Tibial artery (tissue), 4 donors: ENCODE measurements around the gene C2orf68.
"Not testable (repeated sequence)": the region's sequence is repeated elsewhere in the genome, so short reads cannot be mapped to it uniquely, and the experiment has no call there.

ENCODE experiments used
- DNase-seq, 2 donors: peaks; one replicate each; pipeline ENCODE4 v3.0.0-alpha.2; 2019
- H3K27ac ChIP-seq, 2 donors: fragments of 200-600 bp; sonication (generic) in 1 of 2; 1 replicate in 1 of 2; 2 replicates in 1 of 2; pipeline ENCODE4 v1.5.1; 2018 to 2019; ENCODE audit warnings: mild to moderate bottlenecking in 1 of 2
- H3K27me3 ChIP-seq, 2 donors: fragments of 200-600 bp; sonication (generic) in 1 of 2; one replicate each; pipeline versions ENCODE4 v1.5.1 to v1.6.0; 2016 to 2019
- H3K36me3 ChIP-seq, 3 donors: fragments of 200-600 bp; sonication (generic) in 2 of 3; one replicate each; pipeline ENCODE4 v1.5.1; 2016 to 2019; ENCODE audit warnings: mild to moderate bottlenecking in 2 of 3
- H3K4me1 ChIP-seq, 4 donors: fragments of 200-600 bp; sonication (generic) in 2 of 4; 1 replicate in 3 of 4; 2 replicates in 1 of 4; pipeline ENCODE4 v1.5.1; 2016 to 2019
- H3K4me3 ChIP-seq, 2 donors: fragments of 200-600 bp; sonication (generic) in 1 of 2; 1 replicate in 1 of 2; 2 replicates in 1 of 2; pipeline ENCODE4 v1.5.1; 2018 to 2019; ENCODE audit warnings: mild to moderate bottlenecking in 2 of 2
- H3K9me3 ChIP-seq, 3 donors: fragments of 200-600 bp; sonication (generic) in 1 of 3; one replicate each; pipeline ENCODE4 v1.5.1; 2016 to 2019
- intact Hi-C: fragments of 100-400 bp; cut with DNase I; formaldehyde crosslinking; loops from one replicate; pipeline ENCODE4 v1.15.0; 2023; ENCODE audit warnings: low total_unique reads
- TF ChIP-seq, protein P1 (sequence below), 2 experiments: fragments of 200-600 bp in 1 of 2; fragments of 450-650 bp in 1 of 2; IDR thresholded peaks; one replicate each; pipeline ENCODE4 v1.5.1; 2017 to 2019; ENCODE audit warnings: antibody characterized with exemption in 2 of 2, mild to moderate bottlenecking in 1 of 2, moderate library complexity in 1 of 2

C2orf68 gene

DNA sequence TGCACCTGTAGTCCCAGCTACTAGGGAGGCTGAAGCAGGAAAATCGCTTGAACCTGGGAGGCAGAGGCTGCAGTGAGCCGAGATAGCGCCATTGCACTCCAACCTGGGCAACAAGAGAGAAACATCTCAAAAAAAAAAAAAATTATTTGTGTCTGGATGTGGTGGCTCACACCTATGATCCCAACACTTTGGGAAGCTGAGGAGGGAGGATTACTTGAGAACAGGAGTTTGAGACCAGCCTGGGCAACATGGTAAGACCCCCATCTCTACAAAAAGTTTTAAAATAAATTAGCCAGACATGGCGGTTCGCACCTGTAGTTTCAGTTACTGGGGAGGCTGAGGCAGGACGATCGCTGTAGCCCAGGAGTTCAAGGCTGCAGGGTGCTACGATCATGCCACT is 36.1 kb downstream of the C2orf68 start:
- intact Hi-C loops, result no loop called here
- Histone ChIP-seq H3K4me1 (peaks cover 0 to 23% (median 10%) of the 10 kb centered on the region in 4 donors), H3K9me3 (no peaks in the 10 kb centered on the region), H3K27me3 (no peaks in the 10 kb centered on the region), H3K27ac (no peak overlapping the region), H3K4me3 (no peak overlapping the region), H3K36me3 (no peaks in the 10 kb centered on the region)
- TF ChIP-seq, protein P1, sequence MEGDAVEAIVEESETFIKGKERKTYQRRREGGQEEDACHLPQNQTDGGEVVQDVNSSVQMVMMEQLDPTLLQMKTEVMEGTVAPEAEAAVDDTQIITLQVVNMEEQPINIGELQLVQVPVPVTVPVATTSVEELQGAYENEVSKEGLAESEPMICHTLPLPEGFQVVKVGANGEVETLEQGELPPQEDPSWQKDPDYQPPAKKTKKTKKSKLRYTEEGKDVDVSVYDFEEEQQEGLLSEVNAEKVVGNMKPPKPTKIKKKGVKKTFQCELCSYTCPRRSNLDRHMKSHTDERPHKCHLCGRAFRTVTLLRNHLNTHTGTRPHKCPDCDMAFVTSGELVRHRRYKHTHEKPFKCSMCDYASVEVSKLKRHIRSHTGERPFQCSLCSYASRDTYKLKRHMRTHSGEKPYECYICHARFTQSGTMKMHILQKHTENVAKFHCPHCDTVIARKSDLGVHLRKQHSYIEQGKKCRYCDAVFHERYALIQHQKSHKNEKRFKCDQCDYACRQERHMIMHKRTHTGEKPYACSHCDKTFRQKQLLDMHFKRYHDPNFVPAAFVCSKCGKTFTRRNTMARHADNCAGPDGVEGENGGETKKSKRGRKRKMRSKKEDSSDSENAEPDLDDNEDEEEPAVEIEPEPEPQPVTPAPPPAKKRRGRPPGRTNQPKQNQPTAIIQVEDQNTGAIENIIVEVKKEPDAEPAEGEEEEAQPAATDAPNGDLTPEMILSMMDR (IDR thresholded peaks at IDR 0.05), result no peak
- no peak for DNase-seq

DNA sequence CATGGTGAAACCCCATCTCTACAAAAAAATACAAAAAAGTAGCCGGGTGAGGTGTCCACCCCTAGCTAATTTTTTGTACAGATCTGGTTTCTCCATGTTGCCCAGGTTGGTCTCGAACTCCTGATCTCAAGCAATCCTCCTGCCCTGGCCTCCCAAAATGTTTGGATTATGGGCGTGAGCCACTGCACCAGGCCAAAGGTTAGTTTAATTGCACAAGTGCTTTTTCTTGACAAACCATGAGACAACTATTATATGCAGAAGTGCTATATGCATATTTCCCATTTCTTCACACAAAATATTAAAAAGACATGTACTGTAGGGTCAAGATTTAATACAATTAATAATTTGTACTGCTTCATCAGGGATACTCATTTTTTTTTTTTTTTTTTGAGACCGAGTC is 45.6 kb downstream of the C2orf68 start:
- Histone ChIP-seq H3K4me1 (peaks cover 0 to 6% (median 0%) of the 10 kb centered on the region in 4 donors), H3K4me3 (no peak overlapping the region), H3K36me3 (no peaks in the 10 kb centered on the region), H3K27ac (no peak overlapping the region), H3K9me3 (no peaks in the 10 kb centered on the region), H3K27me3 (no peaks in the 10 kb centered on the region)
- intact Hi-C loops, result loop anchor here (10.0 kb wide), 1 partner anchor 241 kb away; the partner anchor contains the start of gene TGOLN2
- TF ChIP-seq, protein P1 (IDR thresholded peaks at IDR 0.05), result no peak
- DNase-seq, result no peak

DNA sequence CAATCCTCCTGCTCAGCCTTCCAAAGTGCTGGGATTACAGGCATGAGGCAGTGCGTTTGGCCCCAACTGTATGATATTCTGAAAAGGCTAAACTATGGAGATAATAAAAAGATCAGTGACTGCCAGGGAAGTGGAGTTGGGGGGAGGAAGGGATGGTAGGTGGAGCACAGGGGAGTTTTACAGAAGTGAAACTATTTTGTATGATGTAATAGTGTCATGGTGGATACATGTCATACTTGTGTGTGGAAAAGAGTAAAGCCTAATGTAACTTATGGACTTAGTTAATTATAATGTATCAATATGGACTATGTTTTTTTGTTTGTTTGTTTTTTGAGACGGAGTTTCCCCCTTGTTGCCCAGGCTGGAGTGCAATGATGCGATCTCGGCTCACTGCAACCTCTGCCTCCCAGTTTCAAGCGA is 47.7 kb downstream of the C2orf68 start:
- Histone ChIP-seq H3K4me3 (no peak overlapping the region), H3K4me1 (peaks cover 0 to 24% (median 14%) of the 10 kb centered on the region in 4 donors), H3K27ac (no peak overlapping the region), H3K36me3 (peaks cover 0 to 2% (median 0%) of the 10 kb centered on the region in 3 donors), H3K27me3 (no peaks in the 10 kb centered on the region), H3K9me3 (no peaks in the 10 kb centered on the region)
- intact Hi-C loops, result loop anchor here (10.0 kb wide), 1 partner anchor 239 kb away; the partner anchor contains the start of gene TGOLN2
- TF ChIP-seq, protein P1 (IDR thresholded peaks at IDR 0.05), result no peak
- no peak for DNase-seq

DNA sequence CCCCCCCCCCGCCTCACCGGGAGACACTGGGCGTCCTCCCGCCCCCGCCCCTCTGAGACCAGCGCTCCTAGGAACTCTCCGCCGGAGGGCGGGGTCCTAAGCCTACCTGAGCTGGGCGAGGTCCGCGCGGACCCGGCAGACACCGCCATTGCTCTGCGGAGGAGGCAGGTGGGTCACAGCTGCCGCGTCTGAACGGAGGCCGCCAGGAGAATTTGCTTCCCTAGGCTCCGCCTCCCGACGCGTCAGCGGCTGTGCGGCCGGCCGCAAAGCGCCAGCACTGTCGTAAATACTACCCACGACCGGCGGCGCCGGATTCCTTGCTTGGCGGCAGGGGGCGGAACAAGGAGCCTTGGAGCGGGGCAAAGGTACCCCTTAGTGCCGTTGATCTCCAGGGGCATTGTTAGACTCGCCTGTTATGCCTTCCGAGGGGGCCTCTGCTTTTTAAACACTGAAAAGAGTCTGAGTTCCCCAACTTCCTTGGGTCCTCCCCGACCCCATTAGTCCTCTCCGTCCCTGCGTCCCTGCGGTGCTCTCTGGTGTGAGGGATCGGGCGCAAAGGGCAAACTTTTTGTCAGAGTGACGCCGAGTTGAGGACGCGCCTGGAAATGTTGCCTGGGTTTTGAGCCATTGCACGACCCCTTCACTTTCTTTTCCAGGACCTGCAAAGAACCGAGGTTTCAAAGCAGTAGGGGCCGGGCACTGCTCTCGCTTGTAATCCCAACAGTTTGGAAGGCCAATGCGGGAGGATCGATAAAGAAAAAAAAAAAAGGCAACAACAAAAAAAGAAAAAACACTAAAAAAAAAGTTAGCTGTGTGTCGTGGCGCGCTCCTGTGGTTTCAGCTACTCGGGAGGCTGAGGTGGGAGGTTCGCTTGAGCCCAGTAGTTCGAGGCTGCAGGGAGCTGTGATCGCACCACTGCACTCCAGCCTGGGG is 50.3 kb downstream of the C2orf68 start, which contains the start of gene GGCX:
Gene GGCX (minus strand): TSS at position 214 of the 933 bp plus-strand sequence. CDS start 65 bp downstream, at position 149.
- Histone ChIP-seq H3K27me3 (no peaks in the 10 kb centered on the region), H3K4me1 (peaks cover 0 to 25% (median 17%) of the 10 kb centered on the region in 4 donors), H3K36me3 (peaks cover 0 to 22% (median 6%) of the 10 kb centered on the region in 3 donors), H3K27ac (peak within 1 kb of the TSS; percentile 89 to 90), H3K4me3 (peak within 1 kb of the TSS; percentile 89 to 92), H3K9me3 (no peaks in the 10 kb centered on the region)
- TF ChIP-seq, protein P1 (IDR thresholded peaks at IDR 0.05), result peak; percentile 18 to 34
- intact Hi-C loops, result loop anchor here (10.0 kb wide), 1 partner anchor 237 kb away; the partner anchor contains the start of gene TGOLN2
- peak; percentile 95 to 97 for DNase-seq

DNA sequence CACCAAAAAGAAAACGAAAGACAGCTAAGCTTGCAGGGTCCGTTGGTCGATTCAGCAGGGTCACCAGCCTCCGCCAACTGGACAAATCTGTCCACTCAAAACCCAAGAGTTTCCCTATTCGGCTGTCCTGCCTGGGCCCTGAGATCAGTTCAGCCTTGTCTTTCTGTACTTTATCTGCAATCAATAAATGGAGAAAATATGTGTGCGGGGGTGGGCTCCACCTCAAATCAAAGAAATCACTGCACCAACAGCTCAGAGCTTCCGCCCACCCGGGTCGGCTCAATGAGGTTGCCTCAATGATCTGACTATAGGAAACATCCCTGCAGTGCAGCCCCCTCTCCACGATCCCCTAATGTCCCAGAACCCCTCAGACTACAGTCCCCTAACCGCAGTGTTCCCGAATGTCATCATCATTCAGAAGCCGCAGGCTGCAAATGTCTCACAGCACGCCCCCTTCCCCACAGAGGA is 51.0 kb downstream of the C2orf68 start:
- Histone ChIP-seq H3K4me1 (peaks cover 0 to 25% (median 17%) of the 10 kb centered on the region in 4 donors), H3K36me3 (peaks cover 0 to 26% (median 9%) of the 10 kb centered on the region in 3 donors), H3K4me3 (peak overlapping the region; percentile 89 to 92), H3K27me3 (no peaks in the 10 kb centered on the region), H3K9me3 (no peaks in the 10 kb centered on the region), H3K27ac (peak overlapping the region; percentile 89 to 90)
- TF ChIP-seq, protein P1 (IDR thresholded peaks at IDR 0.05), result no peak
- DNase-seq, result no peak
- intact Hi-C loops, result loop anchor here (10.0 kb wide), 1 partner anchor 236 kb away; the partner anchor contains the start of gene TGOLN2

DNA sequence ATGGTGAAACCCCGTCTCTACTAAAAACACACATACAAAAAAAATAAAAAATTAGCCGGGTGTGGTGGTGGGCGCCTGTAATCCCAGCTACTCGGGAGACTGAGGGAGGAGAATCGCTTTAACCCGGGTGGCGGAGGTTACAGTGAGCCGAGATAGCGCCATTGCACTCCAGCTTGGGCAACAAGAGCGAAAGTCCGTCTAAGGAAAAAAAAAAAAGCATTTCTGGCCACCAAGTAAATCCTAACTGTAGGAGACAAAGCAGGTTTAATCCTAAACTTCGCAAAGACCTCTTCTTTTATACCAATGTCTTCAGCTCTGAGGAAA is 51.5 kb downstream of the C2orf68 start:
- H3K4me1 ChIP-seq, result peaks cover 0 to 25% (median 17%) of the 10 kb centered on the region in 4 donors
- H3K27ac ChIP-seq, result peak overlapping the region; percentile 89 to 90
- not testable (repeated sequence) for DNase-seq, H3K27me3 ChIP-seq, H3K9me3 ChIP-seq
- peak overlapping the region; percentile 89 to 92 for H3K4me3 ChIP-seq
- peaks cover 0 to 31% (median 12%) of the 10 kb centered on the region in 3 donors for H3K36me3 ChIP-seq
- intact Hi-C loops, result loop anchor here (10.0 kb wide), 1 partner anchor 236 kb away; the partner anchor contains the start of gene TGOLN2
